ENCODE measurements around the gene FAM47C.
A peak's percentile ranks its signal among the peaks of the same experiment; 100 is the strongest.
"Not testable (repeated sequence)": the region's sequence is repeated elsewhere in the genome, so short reads cannot be mapped to it uniquely, and the experiment has no call there.

The FAM47C gene

DNA sequence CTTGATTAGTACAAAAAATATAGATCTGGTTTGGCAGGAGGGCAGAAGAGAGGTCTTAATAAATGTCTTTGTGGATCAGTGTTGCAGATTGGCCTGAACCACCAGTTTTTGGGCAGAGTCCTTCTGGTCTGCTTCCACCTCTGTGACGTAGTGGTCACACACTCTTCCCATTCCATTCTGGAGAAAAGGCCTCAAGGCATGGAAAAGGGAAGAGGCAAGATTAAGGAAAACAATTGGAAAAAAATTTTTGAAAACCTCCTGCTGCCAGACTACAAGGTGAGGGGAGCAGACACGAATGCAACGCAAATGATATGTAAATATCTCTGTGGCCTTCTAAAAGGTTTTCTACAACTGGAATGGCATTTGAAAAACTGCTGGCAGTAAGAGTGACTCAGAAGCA is 24.3 kb upstream of the FAM47C start:
- no peak for DNase-seq (ENCODE audit: low read depth)
- no peak overlapping the region for H3K4me3 ChIP-seq (ENCODE audit: control insufficient read depth, low read depth, low read length)
- no peak for TF ChIP-seq CTCF (IDR thresholded peaks at IDR 0.05; ENCODE audit: control insufficient read depth, insufficient read depth, low read depth, low read length, missing control alignments)

DNA sequence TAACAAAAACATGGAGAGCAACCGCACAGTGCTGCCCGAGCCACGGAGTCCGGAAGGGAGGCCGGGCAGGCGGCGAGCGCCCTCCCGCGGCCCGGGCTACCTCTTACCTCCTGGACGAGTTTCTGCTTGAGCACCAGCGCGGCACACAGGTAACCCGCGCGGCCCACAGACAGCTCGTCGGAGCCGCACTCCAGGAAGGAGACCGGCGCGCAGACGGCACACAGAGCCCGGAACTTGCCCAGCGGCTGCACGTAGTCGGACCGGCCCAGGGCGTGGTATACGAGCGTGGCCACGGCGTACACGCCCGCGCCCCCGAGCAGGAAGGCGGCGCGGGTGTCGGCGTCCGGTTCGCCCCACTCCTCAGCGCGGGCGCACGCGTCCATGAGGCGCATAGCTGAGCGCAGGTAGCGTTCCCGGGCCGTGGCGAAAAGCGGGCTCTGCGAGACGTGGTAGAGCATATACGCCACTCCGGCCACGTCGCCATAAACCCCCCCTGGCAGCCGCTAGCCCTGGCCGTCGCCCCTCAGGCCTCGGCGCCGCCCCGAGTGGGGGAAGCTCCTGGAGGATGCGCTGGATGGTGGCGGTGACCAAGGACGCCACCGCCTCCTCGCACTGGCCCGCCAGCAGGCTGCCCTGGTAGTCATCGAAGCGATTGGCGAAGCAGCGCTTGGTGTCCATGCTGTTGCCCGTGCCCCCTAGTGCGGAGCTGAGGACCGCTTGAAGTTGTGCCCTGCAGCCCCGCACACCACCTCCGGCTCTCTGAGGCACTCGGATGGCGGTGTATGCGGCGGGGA is 22.6 kb upstream of the FAM47C start:
- H3K4me3 ChIP-seq (ENCODE audit: control insufficient read depth, low read depth, low read length): peak overlapping the region; percentile 23
- DNase-seq (ENCODE audit: low read depth): not testable (repeated sequence)
- peak; percentile 14 for TF ChIP-seq CTCF (IDR thresholded peaks at IDR 0.05; ENCODE audit: control insufficient read depth, insufficient read depth, low read depth, low read length, missing control alignments)

GRCh38 chrX:36986231-36986630 is 21.9 kb upstream of the FAM47C start:
- no peak for DNase-seq (ENCODE audit: low read depth)
- peak overlapping the region; percentile 23 for H3K4me3 ChIP-seq (ENCODE audit: control insufficient read depth, low read depth, low read length)
- no peak for TF ChIP-seq CTCF (IDR thresholded peaks at IDR 0.05; ENCODE audit: control insufficient read depth, insufficient read depth, low read depth, low read length, missing control alignments)

DNA sequence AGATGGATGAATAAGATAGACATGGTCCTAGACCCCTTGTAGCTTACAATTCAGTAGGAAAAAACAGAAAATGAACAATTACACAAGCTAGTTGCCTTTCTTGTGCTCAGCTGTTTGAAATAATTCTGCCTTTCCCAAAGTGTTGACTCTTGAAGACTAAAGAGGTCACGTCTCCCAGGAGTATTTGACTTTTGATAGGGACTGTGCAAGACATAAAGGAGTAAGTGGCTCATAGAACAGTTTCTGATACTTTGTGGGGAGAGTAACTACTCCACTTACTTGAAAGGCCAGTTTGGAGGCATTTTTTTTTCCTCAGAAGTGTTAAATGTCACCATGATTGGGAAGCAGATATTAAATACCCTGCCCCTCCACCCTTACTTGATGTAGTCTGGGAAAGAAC is 21.0 kb upstream of the FAM47C start:
- not testable (repeated sequence) for DNase-seq (ENCODE audit: low read depth); H3K4me3 ChIP-seq (ENCODE audit: control insufficient read depth, low read depth, low read length)

DNA sequence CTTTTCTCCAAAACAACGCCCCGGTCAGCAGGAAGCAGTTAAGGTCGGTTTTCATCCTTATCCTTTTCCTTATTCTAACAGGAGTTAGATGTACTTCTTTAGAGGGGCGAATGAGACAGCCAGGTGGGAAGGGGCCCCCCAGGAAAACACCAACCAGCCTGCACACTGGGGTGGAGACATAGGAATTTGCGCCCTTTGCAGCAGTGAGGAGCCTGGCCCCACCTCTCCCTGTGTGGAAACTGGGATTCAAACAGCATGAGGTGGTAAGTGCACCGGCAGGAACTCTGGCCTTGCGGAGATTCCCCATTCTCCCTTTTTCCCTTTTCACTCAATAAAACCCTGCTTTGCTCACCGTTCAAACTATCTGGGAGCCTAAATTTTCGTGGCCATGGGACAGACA is 8.0 kb upstream of the FAM47C start:
- no peak for DNase-seq (ENCODE audit: low read depth)
- no peak overlapping the region for H3K4me3 ChIP-seq (ENCODE audit: control insufficient read depth, low read depth, low read length)
- no peak for TF ChIP-seq CTCF (IDR thresholded peaks at IDR 0.05; ENCODE audit: control insufficient read depth, insufficient read depth, low read depth, low read length, missing control alignments)

DNA sequence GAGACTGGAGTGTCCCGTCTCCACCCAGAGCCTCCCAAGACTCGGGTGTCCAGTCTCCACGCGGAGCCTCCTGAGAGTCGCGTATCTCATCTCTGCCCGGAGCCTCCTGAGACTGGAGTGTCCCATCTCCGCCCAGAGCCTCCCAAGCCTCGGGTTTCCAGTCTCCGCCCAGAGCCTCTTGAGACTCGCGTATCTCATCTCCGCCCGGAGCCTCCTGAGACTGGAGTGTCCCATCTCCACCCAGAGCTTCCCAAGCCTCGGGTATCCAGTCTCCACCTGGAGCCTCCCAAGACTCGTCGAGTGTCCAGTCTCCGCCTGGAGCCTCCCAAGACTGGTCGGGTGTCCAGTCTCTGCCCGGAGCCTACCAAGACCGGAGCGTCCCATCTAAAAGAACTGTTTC is 2.3 kb downstream of the FAM47C start:
- no peak overlapping the region for H3K4me3 ChIP-seq (ENCODE audit: control insufficient read depth, low read depth, low read length)
- TF ChIP-seq CTCF (IDR thresholded peaks at IDR 0.05; ENCODE audit: control insufficient read depth, insufficient read depth, low read depth, low read length, missing control alignments): no peak
- no peak for DNase-seq (ENCODE audit: low read depth)

- H3K4me3 ChIP-seq (ENCODE audit: control insufficient read depth, low read depth, low read length); DNase-seq (ENCODE audit: low read depth): not testable (repeated sequence)
These were observed 26.1 kb downstream of the FAM47C start for GRCh38 chrX:37034260-37034659.

DNA sequence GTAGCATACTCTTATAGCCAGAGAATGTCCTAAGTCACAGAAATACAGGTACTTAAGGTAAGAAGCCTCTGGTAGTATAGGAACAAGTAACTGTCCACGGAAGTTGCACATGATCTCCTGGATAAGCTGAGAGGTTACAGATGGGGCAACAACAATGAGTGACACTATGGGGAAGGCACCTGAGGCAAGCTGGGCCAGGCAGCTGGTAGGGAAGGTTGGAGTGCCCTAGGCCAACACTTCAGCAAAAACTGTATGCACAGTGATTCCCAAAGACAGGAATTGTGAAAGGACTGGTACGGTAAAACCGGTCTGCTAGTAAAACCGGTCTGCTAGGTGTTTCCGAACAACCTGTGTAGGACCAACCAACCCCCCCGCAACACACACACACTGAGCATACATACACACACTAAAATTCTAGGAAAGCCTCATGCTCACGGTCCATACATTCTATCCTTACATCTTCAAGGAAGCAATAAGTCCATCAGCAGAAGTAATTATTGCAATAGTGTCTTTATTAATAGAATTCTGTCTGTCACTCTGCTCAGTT is 28.6 kb downstream of the FAM47C start:
- not testable (repeated sequence) for DNase-seq (ENCODE audit: low read depth)

GRCh38 chrX:37038814-37039213 is 30.6 kb downstream of the FAM47C start:
- H3K4me3 ChIP-seq (ENCODE audit: control insufficient read depth, low read depth, low read length); DNase-seq (ENCODE audit: low read depth): not testable (repeated sequence)

More for the DNA sequence above, 28.6 kb downstream of the FAM47C start:
- H3K4me3 ChIP-seq (ENCODE audit: control insufficient read depth, low read depth, low read length): not testable (repeated sequence)

DNA sequence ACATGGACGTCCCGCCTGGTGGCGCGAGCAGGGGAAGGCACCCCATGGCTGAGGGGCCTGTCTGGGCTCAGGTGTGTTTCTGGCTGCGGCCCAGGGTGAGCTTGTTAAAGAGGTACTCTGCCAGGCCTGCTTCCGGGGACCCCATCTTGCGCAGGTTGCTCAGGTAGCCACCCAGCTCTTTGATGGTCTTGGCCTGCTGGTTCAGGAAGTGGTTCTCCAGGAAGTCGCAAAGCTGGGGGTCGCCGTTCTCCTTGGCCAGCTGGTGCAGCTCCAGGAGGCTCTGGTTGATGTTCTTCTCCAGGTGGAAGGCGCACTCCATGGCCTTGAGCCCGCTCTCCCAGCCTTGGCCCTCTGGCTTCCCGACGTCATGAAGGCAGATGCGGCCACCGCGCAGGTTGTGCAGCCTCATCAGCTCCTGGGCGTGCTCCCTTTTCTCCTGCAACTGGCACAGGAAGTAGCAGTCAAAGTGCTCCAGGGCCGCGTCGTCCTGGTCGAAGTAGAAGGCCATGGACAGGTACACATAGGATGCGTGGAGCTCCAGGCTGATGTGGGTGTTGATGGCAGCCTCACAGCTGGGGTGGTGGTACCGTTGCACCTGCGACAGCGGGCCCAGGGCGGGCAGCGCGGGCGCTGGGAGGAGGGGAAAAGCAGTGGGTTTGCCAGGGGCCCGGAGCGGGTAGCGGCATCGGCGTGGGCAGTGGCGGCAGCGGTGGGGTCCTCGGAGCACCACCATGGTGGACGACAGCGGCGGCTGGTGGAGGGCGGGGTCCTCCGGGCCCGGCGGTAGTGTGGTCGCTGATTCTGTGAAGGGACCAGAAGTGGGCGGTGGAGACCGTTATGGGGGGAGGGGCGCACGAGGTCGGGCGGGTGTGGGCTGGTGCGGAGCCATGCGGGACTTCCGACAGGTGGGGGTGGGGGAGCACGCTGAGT is 35.1 kb downstream of the FAM47C start:
- not testable (repeated sequence) for DNase-seq (ENCODE audit: low read depth); H3K4me3 ChIP-seq (ENCODE audit: control insufficient read depth, low read depth, low read length)
